Activated CD4-positive, CD25-positive, alpha-beta regulatory T cell treated with anti-CD3 and anti-CD28 coated beads, Interleukin-2, amount 50 U/mL, for 72 hours (primary cell): ENCODE data around the gene SDHC.
"Not testable (repeated sequence)": the region's sequence is repeated elsewhere in the genome, so short reads cannot be mapped to it uniquely, and the experiment has no call there.

Experiments
- DNase-seq: peaks from one replicate; pipeline ENCODE4 v3.0.0; 2021

SDHC gene

GRCh38 chr1:161311595-161312181 lies 2.5 kb upstream of the SDHC start:
- no peak for DNase-seq

- no peak for DNase-seq
Measured at GRCh38 chr1:161313554-161314200, 504 bp upstream of the SDHC start.

- DNase-seq = not testable (repeated sequence)
Measured at GRCh38 chr1:161315841-161316674, 1.9 kb downstream of the SDHC start.

GRCh38 chr1:161324020-161324419 lies 9.8 kb downstream of the SDHC start:
- no peak for DNase-seq

- no peak for DNase-seq
Measured at GRCh38 chr1:161330346-161330745, 16.2 kb downstream of the SDHC start.

- DNase-seq = no peak
Measured at GRCh38 chr1:161333166-161333565, 19.0 kb downstream of the SDHC start.

- no peak for DNase-seq
Measured at GRCh38 chr1:161335796-161336195, 21.6 kb downstream of the SDHC start.

- no peak for DNase-seq
Measured at GRCh38 chr1:161342177-161342576, 28.0 kb downstream of the SDHC start.

GRCh38 chr1:161342821-161343220 lies 28.6 kb downstream of the SDHC start:
- no peak for DNase-seq

- DNase-seq = no peak
Measured at GRCh38 chr1:161350671-161351070, 36.5 kb downstream of the SDHC start.

- DNase-seq = no peak
Measured at GRCh38 chr1:161351482-161351881, 37.3 kb downstream of the SDHC start.

- DNase-seq = no peak
Measured at GRCh38 chr1:161357073-161357472, 42.9 kb downstream of the SDHC start.

GRCh38 chr1:161359291-161359690 lies 45.1 kb downstream of the SDHC start:
- no peak for DNase-seq

GRCh38 chr1:161364332-161364731 lies 50.2 kb downstream of the SDHC start:
- no peak for DNase-seq

GRCh38 chr1:161365207-161365606 lies 51.0 kb downstream of the SDHC start:
- DNase-seq = no peak

- no peak for DNase-seq
Measured at GRCh38 chr1:161367684-161368400, 53.7 kb downstream of the SDHC start, which contains the start of gene CFAP126. TSS of gene CFAP126 (minus strand) at chr1:161367876. CDS start at chr1:161367868, 8 bp downstream.

- DNase-seq = no peak
Measured at GRCh38 chr1:161373442-161373841, 59.3 kb downstream of the SDHC start.

- no peak for DNase-seq
Measured at GRCh38 chr1:161374373-161374772, 60.2 kb downstream of the SDHC start.

GRCh38 chr1:161378014-161378413 lies 63.8 kb downstream of the SDHC start:
- no peak for DNase-seq

GRCh38 chr1:161379071-161379470 lies 64.9 kb downstream of the SDHC start:
- no peak for DNase-seq

- DNase-seq = no peak
Measured at GRCh38 chr1:161381707-161382106, 67.5 kb downstream of the SDHC start.

GRCh38 chr1:161382214-161383019 lies 68.2 kb downstream of the SDHC start:
- DNase-seq = no peak
